Neural cell (in vitro differentiated cells): ENCODE results near the gene SHB.

Experiments used
- CTCF ChIP-seq: fragments of 450-650 bp; IDR thresholded peaks from 2 replicates; pipeline ENCODE4 v1.5.1; 2014; ENCODE audit warnings: antibody characterized with exemption, mild to moderate bottlenecking, moderate library complexity; ENCODE audit not compliant: poor library complexity, severe bottlenecking
- EP300 ChIP-seq: fragments of 450-650 bp; conservative IDR thresholded peaks from 2 replicates; pipeline ENCODE4 v1.6.1; 2014; ENCODE audit warnings: antibody characterized with exemption, mild to moderate bottlenecking, moderate library complexity; ENCODE audit not compliant: poor library complexity, severe bottlenecking
- EZH2 ChIP-seq: fragments of 200-600, 300-800 bp; shearing (Covaris generic), sonication (generic); IDR thresholded peaks from 2 replicates; pipeline ENCODE4 v1.6.1; 2014; ENCODE audit warnings: antibody characterized with exemption, low read length, borderline replicate concordance, mild to moderate bottlenecking; ENCODE audit not compliant: insufficient read depth, poor library complexity, severe bottlenecking
- POLR2AphosphoS5 ChIP-seq: IDR thresholded peaks from 2 replicates; pipeline ENCODE4 v1.6.1; 2012
- RAD21 ChIP-seq: fragments of 450-650 bp; conservative IDR thresholded peaks from 2 replicates; pipeline ENCODE4 v1.6.1; 2014; ENCODE audit warnings: antibody characterized with exemption, mild to moderate bottlenecking, moderate library complexity
- REST ChIP-seq: IDR thresholded peaks from 2 replicates; pipeline ENCODE4 v1.6.1; 2012; ENCODE audit warnings: borderline replicate concordance
- SMC3 ChIP-seq: fragments of 450-650 bp; conservative IDR thresholded peaks from 2 replicates; pipeline ENCODE4 v1.6.1; 2014; ENCODE audit warnings: antibody characterized with exemption, mild to moderate bottlenecking, moderate library complexity; ENCODE audit not compliant: poor library complexity
- TAF1 ChIP-seq: IDR thresholded peaks from 2 replicates; pipeline ENCODE4 v1.6.1; 2012; ENCODE audit warnings: low read depth

GRCh38 chr9:38066197-38066913 lies 2.7 kb downstream of the SHB start:
- peak; percentile 59 for TF ChIP-seq CTCF
- TF ChIP-seq EZH2, result no peak
- peak; percentile 60 for TF ChIP-seq RAD21
- TF ChIP-seq EP300, result no peak
- peak; percentile 70 for TF ChIP-seq SMC3
- no peak for TF ChIP-seq REST
- no peak for TF ChIP-seq TAF1
- no peak for TF ChIP-seq POLR2AphosphoS5
